ENCODE data around the gene SLC27A5. TPM values are rescaled to one million over a fixed set of nuclear protein-coding genes. Genes with fewer than 3 reads are reported as not detected.
A peak's percentile ranks its signal among the peaks of the same experiment; 100 is the strongest.

SLC27A5 gene
- polyA plus RNA-seq, 1 of the 3 experiments (the other 2 are of a cell fraction) = 57.3 TPM

DNA sequence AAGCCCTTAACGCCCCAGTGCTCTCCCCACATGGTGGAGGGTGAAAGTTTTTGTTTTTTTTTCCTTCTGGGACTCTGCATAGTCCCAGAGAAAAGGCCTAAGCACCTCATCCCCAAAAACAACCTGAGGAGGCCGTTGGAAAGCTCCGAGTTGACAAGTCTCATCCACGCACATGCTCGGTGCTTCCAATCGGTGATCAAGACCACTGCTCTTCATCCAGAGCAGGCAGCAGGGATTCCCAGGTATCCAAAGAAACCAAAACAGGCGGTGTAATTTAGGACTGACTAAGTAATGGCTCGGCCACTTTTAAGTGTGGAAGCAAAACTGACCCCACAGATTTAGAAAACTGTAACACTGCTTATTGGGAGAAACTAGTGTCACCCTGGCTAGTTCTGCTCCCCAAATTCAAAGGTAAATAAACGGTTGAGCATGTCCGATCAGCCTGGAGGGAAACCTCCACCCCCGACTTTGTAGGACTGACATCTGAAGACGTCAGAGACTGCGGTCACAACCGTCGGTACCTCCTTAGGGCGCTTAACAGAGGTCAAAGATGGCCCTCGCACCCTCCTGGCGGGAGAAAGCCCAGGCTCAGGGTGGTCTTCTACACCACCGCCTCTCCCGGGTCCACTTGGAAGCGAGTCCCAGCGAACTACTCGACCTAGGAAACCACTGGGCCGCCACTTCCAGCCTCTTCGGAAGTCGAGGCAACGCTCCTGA, 36.6 kb downstream of the SLC27A5 start:
- H3K27me3 ChIP-seq (ENCODE audit: insufficient read depth) = no peaks in the 10 kb centered on the region
- TF ChIP-seq POLR2AphosphoS5 (IDR thresholded peaks at IDR 0.05; ENCODE audit: low read depth, low read length) (peak; percentile 9; the same call in 1 of the 2 replicates), RAD21 (IDR thresholded peaks at IDR 0.05; ENCODE audit: low read length) (no peak), SIN3A (IDR thresholded peaks at IDR 0.05; ENCODE audit: borderline replicate concordance, low read depth, low read length) (peak; percentile 22; the same call in 1 of the 2 replicates)
- H2AFZ ChIP-seq (ENCODE audit: low read depth) = peak overlapping the region; percentile 56; the same call in 1 of the 2 replicates
- H3K4me3 ChIP-seq (ENCODE audit: low read depth in 2 of 2, low read length in 1 of 2) = peak overlapping the region; percentile 67 to 85
- H4K20me1 ChIP-seq (ENCODE audit: insufficient read depth) = no peaks in the 10 kb centered on the region
- H3K9me2 ChIP-seq = no peaks in the 10 kb centered on the region
- CTCF ChIA-PET = interaction anchor here (4.5 kb wide), 1 partner anchor 44 kb away, joined by 22 read pairs; the partner anchor contains the start of gene ZBTB45
- H3F3A ChIP-seq (replicated peaks; ENCODE audit: insufficient read depth) = peaks cover 10% of the 10 kb centered on the region
- no peaks in the 10 kb centered on the region for H3K9me3 ChIP-seq
- peaks cover 0 to 29% of the 10 kb centered on the region in 2 experiments for H3K36me3 ChIP-seq (replicated peaks in 1 of 2; ENCODE audit: control insufficient read depth in 1 of 2, insufficient read depth in 2 of 2, low read length in 1 of 2)
- POLR2A ChIA-PET = interaction anchor here (0.6 to 1.8 kb wide), 6 partner anchors 9 to 128 kb away, joined by 3 to 4 read pairs (median 4); partner anchors contain the start of gene ZNF584
- H3K9ac ChIP-seq = peak overlapping the region; percentile 70
- 52% methylated on average over 12 of the region's 27 CpGs for WGBS (ENCODE audit: low lambda C conversion rate)
- peak overlapping the region; percentile 90 to 97 for H3K27ac ChIP-seq (ENCODE audit: low read depth in 2 of 2, low read length in 1 of 2)
- H3K4me1 ChIP-seq (ENCODE audit: control insufficient read depth in 1 of 2, insufficient read depth in 2 of 2, low read depth in 1 of 2, low read length in 1 of 2) = peaks cover 0 to 30% of the 10 kb centered on the region in 2 experiments; a peak in 1 of 4 replicates
- peak overlapping the region; percentile 92 for H3K4me2 ChIP-seq
- no peaks in the 10 kb centered on the region for H3K79me2 ChIP-seq (ENCODE audit: insufficient read depth)
- DNase-seq = no peak

DNA sequence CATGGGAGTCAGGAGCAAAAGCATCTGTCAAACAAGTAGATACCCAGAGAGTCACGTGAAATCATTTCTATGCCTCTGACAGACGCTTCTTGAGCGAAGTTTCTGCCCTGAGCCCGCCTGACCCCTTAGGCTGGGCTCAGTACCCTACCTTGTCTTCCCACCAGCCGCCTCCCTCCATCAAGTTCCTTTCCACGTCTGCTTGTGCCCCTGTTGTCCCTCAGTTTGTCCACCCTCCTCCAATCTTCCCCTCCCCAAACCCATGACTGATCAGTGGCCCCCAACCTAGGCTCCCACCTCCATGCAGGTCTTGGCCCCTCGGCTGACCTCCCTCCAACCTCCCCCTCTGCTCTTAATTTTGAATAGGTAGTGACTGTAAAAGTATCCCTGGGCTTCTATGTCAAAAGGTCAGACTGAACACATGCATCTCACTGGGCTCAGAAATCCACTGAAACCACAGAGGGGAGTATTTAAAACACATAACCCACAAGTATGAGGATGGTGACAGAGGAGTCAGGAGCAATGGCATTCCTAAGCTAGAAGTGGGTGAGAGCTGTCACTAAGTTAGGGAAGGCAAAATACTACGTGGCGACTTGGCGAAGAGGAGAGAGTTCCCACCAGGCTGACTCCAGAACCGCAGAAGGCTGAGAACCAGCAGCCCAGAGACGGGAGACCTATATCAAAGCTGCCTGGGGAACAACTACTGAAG, 37.3 kb downstream of the SLC27A5 start:
- CTCF ChIA-PET = interaction anchor here (4.5 kb wide), 1 partner anchor 45 kb away, joined by 22 read pairs; the partner anchor contains the start of gene ZBTB45
- DNase-seq = peak; percentile 11
- peak overlapping the region; percentile 92 for H3K4me2 ChIP-seq

More for the DNA sequence above, 37.3 kb downstream of the SLC27A5 start:
- Histone ChIP-seq H3F3A (replicated peaks; ENCODE audit: insufficient read depth) (peaks cover 10% of the 10 kb centered on the region), H3K9me2 (no peaks in the 10 kb centered on the region), H3K9me3 (no peaks in the 10 kb centered on the region), H3K27me3 (ENCODE audit: insufficient read depth) (no peaks in the 10 kb centered on the region), H3K27ac (ENCODE audit: low read depth in 2 of 2, low read length in 1 of 2) (peak overlapping the region; percentile 22 to 90; a peak in 3 of 4 replicates), H4K20me1 (ENCODE audit: insufficient read depth) (0 out of 2 replicates have a peak, but pooled peaks cover under 1% of the 10 kb centered on the region), H2AFZ (ENCODE audit: low read depth) (no peak overlapping the region), H3K9ac (no peak overlapping the region), H3K36me3 (replicated peaks in 1 of 2; ENCODE audit: control insufficient read depth in 1 of 2, insufficient read depth in 2 of 2, low read length in 1 of 2) (peaks cover 0 to 35% of the 10 kb centered on the region in 2 experiments), H3K4me1 (ENCODE audit: control insufficient read depth in 1 of 2, insufficient read depth in 2 of 2, low read depth in 1 of 2, low read length in 1 of 2) (peaks cover 0 to 30% of the 10 kb centered on the region in 2 experiments; a peak in 1 of 4 replicates), H3K4me3 (ENCODE audit: low read depth in 2 of 2, low read length in 1 of 2) (no peak overlapping the region), H3K79me2 (ENCODE audit: insufficient read depth) (peaks cover 2% of the 10 kb centered on the region; the same call in 1 of the 2 replicates)
- WGBS (ENCODE audit: low lambda C conversion rate) = 82% methylated on average over 12 of the region's 12 CpGs
- TF ChIP-seq FOXJ3 (CRISPR knock-in tag; IDR thresholded peaks at IDR 0.05) (no peak), JUND (IDR thresholded peaks at IDR 0.05) (0 out of 2 replicates have a peak, but pooled peaks have one; percentile 9), EZH2phosphoT487 (IDR thresholded peaks at IDR 0.05; ENCODE audit: borderline replicate concordance, low read depth) (no peak), CHD2 (IDR thresholded peaks at IDR 0.05; ENCODE audit: low read length, partially characterized antibody) (no peak), TEAD4 (IDR thresholded peaks at IDR 0.05; ENCODE audit: borderline replicate concordance, insufficient read depth) (no peak), NFIC (IDR thresholded peaks at IDR 0.05; ENCODE audit: borderline replicate concordance) (no peak), IRF3 (IDR thresholded peaks at IDR 0.05; ENCODE audit: low read depth, low read length) (no peak), SIN3A (IDR thresholded peaks at IDR 0.05; ENCODE audit: borderline replicate concordance, low read depth, low read length) (0 out of 2 replicates have a peak, but pooled peaks have one; percentile 2)
- POLR2A ChIA-PET = interaction anchor here (1.2 to 1.8 kb wide), 2 partner anchors 8 to 66 kb away, joined by 3 to 4 read pairs; partner anchors contain the start of gene ZNF584

Data from SK-N-SH (cell line).